Breast epithelium (tissue), 3 donors: Measurements from ENCODE around the gene HES3.

Experiments
- POLR2A ChIP-seq: fragments of 450-650 bp; IDR thresholded peaks from one replicate; pipeline ENCODE4 v1.6.1; 2016; ENCODE audit warnings: antibody characterized with exemption, mild to moderate bottlenecking, moderate library complexity
- POLR2AphosphoS5 ChIP-seq, 3 donors: sonication (generic); formaldehyde crosslinking; IDR thresholded peaks; one replicate each; pipeline ENCODE4 v1.6.1; 2017; ENCODE audit warnings: antibody characterized with exemption in 3 of 3

- TF ChIP-seq POLR2A (no peak), POLR2AphosphoS5 (IDR thresholded peaks at IDR 0.05) (no peak)
Observed at GRCh38 chr1:6246497-6247467, 2.8 kb downstream of the HES3 start.
